GM19240 (cell line): ENCODE results near the gene GAB2.
A peak's percentile ranks its signal among the peaks of the same experiment; 100 is the strongest.
"Not testable (repeated sequence)": the region's sequence is repeated elsewhere in the genome, so short reads cannot be mapped to it uniquely, and the experiment has no call there.

Experiments
- DNase-seq: peaks from one replicate; pipeline ENCODE4 v3.0.0; 2011; ENCODE audit warnings: low spot score; ENCODE audit not compliant: insufficient read length

The GAB2 gene, protein sequence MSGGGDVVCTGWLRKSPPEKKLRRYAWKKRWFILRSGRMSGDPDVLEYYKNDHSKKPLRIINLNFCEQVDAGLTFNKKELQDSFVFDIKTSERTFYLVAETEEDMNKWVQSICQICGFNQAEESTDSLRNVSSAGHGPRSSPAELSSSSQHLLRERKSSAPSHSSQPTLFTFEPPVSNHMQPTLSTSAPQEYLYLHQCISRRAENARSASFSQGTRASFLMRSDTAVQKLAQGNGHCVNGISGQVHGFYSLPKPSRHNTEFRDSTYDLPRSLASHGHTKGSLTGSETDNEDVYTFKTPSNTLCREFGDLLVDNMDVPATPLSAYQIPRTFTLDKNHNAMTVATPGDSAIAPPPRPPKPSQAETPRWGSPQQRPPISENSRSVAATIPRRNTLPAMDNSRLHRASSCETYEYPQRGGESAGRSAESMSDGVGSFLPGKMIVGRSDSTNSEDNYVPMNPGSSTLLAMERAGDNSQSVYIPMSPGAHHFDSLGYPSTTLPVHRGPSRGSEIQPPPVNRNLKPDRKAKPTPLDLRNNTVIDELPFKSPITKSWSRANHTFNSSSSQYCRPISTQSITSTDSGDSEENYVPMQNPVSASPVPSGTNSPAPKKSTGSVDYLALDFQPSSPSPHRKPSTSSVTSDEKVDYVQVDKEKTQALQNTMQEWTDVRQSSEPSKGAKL

DNA sequence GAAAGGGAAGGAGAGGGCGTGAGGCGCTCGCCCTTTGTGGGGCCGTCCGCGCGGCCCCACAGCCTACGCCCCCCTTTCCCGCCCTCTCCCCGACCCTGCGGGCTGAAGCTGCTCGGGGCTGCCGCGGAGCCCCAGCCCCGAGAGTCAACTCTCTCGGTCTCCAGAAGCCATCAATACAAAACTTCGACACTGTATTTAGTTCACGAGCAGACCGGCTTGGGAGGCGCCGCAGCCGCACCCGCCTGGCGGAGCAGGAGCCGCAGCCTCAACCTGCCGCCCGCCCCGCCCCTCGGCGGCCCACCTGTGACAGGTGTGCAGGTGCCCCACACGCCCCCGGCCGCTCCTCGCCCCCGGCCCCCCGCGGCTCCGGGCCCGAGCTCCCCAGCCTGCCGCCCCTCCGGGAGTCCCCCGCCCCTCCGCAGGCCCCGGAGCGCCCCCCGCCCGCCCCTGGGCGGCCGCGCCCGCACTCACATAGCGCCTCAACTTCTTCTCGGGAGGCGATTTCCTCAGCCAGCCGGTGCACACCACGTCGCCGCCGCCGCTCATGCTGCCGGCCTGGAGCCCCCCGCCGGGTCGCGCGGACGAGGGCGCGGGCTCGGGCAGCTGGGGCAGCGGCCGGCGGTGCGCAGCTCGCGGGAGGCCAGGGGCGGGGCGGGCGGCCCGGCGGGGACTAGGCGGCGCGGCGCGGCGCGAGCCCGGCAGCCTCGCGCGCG lies at the start of gene GAB2:
TSS of gene GAB2 (minus strand) at position 646 of the 713 bp plus-strand sequence. CDS start at position 546, 100 bp downstream.
- DNase-seq = no peak

DNA sequence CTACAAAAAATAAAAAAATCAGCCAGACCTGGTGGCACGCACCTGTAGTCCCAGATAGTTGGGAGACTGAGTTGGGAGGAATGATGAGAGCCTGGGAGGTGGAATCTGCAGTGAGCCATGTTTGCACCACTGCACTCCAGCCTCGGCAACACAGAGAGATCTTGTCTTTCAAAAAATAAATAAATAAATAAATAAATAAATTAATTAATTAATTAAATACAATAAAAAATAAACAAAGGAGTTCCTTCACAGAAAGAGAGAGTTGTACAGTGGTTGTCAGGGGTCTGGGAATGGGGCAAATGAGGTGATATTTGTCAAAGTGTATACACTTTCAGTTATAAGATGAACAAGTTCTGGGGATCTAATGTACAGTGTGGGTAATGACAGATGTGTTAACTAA lies 49.8 kb upstream of the GAB2 start:
- DNase-seq = no peak

GRCh38 chr11:78465169-78465942 lies 47.7 kb upstream of the GAB2 start:
- peak; percentile 32 for DNase-seq

DNA sequence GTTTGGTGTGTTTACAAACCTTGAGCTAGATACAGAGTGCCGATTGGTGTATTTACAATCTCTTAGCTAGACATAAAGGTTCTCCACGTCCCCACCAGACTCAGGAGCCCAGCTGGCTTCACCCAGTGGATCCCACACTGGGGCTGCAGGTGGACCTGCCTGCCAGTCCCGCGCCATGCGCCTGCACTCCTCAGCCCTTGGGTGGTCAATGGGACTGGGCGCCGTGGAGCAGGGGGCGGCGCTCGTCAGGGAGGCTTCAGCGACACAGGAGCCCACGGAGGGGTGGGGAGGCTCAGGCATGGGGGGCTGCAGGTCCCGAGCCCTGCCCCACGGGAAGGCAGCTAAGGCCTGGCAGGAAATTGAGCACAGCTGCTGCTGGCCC lies 47.2 kb upstream of the GAB2 start:
- DNase-seq = not testable (repeated sequence)

GRCh38 chr11:78460471-78460870 lies 42.9 kb upstream of the GAB2 start:
- DNase-seq = no peak

DNA sequence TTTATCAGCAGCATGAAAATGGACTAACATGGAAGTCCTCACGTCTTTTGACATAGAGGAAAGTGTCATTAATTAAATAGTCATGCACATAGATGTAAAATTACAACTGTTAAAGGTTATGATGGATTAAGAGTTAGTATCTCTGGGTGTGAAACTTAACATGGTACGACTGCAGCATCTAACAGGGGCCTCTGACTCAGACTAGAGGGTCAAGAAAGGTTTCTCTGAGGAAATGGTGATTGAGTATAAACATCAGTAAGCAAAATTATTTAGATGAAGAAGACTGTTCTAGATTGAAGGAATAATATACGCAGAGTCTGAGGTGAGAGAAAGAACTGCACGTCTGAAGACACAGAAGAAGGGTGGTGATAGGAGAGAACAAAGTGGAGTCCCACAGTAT lies 42.1 kb upstream of the GAB2 start:
- no peak for DNase-seq

DNA sequence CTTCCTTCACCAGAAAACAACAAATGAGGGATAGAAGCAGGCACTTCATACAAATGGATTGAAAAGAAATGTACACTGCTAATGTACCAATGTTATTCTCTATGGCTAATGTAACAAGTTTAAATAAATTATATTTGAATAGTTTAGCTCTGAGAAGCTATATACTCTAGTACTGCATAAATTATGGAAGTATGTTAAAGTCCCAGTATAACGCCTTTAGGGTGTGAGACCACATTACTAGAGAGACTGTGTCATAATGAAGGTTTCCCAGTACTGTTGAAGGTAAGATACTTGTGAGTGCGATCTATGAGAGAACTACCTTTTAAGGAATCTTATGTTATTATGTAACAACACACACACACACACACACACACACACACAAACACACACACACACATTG lies 39.8 kb upstream of the GAB2 start:
- DNase-seq = no peak

DNA sequence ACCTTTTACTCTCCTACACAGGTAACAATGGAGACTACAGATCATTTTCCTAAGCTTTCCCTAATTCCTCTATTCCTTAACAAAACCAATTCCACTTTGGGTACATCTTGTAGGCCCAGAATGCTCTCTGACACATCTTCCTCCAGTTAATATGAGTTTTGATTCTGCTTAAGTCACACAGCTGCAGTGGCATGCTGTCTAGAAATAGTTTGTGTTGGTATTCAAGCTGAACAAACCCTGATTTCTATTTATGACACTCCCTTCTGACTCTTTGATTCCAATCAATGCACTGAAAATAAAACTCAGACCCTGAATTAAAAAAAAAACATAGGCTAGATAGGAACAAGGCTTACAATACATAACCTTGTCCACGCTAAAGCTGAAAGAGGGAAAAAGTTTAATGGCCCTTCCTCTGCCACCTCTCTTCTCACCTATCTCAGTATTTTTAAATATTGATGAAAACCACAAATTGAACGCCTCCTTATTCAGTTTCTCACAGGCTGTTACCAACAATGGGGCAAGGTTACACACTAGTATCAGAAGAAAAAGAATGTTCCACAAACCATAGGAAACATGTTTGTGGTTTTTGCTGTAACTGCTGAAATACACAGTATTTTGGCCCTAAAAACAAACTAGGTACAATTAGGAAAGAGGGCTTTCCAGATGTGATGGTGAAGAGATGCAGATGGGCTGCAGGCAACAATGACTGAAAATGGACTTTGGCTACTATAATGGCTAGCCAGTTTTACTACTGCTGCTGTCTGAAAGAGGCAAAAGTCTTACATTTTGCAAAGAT lies 35.7 kb upstream of the GAB2 start:
- DNase-seq = no peak

DNA sequence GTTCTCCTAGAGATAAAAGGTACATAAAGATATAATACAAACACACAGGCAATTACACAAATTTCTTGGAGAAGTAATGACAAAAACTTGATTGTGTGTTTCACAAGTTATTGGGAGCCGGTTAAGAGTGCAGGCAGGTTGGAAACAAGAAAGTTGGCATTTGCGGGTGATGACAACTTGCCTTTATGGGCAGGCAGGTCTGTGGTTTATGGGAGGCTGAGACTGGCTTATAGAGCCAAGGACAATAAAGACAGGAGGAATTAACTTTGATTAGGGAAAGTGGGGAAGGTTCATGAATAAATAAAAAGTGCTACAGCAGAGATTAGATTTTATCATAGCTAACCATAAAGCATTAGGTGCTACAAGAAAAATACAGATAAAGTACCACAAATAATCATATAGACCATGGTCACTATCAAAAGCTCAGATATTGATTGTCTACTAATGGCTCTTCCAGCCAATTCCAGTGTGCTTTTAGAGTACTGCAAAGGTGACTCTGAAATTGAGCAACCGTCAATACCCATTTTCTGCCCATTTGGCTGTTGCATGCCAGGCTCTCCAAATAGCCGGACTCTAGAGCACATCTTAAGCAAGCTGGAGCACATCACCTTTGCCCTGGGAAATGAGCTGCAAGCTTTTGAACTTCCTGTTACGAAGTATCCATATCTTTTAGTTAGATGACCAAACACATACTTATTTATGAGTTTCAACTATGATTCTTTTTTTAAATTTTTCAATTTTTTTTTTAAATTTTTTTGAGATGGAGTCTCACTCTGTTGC lies 33.9 kb upstream of the GAB2 start:
- DNase-seq = no peak

DNA sequence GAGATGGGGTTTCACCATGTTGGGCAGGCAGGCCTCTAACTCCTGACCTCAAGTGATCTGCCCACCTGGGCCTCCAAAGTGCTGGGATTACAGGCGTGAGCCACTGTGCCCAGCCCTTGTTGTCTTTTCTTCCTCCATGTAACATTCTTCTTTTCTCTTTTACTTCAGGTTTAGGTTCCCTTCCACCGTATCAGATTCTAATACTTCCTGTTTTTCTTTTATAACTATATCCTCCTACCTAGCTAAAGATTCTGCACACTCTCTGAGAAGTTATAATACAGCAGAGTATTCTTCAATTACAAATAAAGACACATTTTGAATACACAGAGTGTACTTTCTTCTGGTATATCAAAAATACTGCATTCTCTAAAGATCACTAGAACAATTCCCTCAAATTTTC lies 33.2 kb upstream of the GAB2 start:
- DNase-seq = no peak

GRCh38 chr11:78449866-78450265 lies 32.2 kb upstream of the GAB2 start:
- DNase-seq = no peak

DNA sequence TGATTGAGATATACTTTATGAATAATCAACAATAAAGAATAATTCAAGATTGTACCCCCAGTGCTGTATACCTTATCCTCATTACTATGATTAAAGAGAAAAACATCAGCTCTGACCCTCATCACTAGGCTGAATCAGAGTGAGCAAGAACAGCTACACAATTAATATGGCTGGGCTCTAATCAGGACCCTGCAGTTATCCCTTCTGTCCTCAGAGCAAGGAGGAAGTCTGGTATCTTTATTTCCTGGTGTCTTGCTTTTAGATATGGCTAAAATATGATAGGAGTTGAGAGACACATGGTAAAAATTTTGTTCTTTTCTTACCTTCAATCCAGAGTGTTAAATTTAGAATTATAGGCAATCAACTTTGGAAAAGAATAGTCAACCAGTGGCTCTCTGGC lies 28.6 kb upstream of the GAB2 start:
- DNase-seq = no peak

DNA sequence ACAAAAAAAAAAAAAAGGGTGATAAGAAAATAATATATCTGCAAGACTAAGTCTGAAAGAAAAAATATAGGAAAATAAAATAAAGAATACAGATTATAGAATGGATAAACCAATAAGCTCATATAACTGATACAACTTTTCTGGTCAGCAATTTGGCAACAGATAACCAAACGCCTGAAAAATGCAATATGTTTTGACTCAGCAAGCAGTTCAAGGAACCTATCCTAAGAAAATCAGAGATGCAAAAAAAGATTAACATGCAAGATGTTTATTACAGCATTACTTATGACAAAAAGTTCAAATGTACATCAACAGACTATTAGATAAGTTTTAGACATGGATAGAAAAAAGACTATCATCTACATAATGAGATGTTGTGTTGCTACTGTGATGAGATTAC lies 27.1 kb upstream of the GAB2 start:
- no peak for DNase-seq

DNA sequence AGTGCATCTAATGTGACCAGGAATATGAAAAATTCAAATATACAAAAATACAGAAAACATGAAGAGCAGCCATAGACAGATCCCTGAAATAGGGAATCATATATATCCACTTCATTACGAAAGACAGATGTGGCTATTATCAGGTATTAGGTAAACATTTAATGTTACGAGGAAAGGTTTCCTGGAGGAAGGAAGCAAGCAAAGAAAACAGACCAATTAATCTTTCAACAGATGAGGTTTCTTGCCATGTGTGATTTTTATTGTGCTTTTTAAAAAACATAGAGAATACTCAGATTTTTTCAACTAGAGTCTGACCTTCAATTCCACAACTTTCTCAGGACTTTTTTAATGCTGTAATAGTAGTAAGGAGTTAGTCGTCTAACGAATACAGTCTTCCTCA lies 24.3 kb upstream of the GAB2 start:
- DNase-seq = no peak

DNA sequence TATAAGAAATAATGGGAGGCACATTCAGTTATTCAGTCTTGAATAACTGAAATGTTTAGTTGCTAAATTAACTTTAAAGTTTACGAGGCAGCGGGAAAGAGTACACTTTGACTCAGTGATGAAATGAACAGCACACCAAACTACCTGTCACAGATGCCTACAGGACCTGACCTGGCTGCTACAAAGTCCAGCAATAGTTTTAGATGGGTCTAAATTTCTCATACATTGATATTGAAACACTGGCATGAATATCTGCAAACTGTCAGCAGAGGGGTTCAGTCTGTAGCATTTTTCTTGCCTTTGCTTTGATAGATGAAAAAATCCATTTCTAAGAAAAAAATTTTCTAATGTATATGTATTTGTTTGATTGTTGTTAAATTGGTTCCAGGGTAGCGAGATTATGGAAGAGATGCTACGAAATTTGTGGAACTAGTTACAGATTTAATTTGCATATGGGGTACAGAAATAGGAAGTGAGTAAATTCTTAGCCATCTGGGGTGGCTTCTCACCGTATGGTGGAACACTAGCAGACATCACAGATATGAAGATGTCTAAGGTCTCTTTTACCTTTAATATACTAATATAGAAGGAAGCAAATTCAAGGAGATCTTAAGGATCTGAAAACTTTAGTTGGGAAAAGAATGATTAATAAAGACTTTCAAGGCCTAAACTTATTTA lies 20.8 kb upstream of the GAB2 start:
- DNase-seq = no peak

DNA sequence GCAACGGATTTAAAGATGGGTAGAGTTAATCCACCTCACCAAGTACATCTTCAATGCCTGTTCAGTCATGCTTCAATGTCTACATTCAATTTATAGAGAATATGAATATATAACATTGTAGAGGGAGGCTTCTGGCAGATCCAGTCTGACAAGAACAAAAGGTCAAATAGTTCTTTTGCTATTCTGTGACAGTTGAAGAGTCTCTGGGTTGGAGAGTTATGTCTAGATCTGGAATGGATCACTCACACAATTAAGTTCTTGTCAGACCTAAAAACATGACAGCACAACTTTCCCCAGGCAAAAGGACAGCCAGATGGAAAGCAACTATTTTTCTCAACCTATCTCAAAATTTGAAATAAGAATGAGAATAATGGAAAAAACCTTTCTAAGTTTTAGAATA lies 15.3 kb upstream of the GAB2 start:
- DNase-seq = no peak

DNA sequence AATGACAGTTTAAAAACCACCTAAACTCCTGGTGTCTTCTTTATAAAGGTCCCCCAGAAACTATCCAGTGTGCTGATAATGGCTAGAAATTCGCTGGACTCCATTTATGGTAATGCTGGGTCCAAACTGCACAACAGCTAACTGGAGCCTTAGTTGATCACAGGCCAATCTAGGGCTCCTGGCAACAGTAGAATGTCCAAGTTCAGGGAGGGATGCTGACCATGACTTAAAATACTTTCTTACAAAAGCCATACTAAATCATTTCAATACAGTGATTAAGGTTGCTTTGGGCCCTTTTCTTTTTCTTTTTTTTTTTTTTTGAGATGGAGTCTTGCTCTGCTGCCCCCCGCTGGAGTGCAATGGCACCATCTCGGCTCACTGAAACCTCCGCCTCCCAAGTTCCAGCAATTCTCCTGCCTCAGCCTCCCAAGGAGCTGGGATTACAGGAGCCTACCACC lies 14.5 kb upstream of the GAB2 start:
- no peak for DNase-seq

DNA sequence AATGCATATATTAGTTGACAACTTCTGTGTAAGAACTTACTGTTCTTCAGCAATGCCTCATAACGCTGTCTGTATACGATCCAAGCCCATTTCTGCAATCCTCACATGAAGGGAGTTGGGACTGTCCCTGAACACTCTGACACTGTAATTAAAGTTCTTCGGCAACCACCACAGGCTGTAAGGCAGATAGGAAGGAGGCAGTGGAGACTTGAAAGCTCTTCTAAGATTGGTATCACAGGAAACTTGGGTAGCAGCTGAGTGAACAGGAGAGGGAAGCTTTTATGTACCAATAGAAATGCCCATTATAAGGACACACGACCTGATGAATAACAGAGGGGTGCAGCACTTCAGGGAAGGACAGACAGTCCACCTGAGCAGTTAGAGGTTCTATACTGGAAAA lies 12.0 kb upstream of the GAB2 start:
- DNase-seq = no peak

DNA sequence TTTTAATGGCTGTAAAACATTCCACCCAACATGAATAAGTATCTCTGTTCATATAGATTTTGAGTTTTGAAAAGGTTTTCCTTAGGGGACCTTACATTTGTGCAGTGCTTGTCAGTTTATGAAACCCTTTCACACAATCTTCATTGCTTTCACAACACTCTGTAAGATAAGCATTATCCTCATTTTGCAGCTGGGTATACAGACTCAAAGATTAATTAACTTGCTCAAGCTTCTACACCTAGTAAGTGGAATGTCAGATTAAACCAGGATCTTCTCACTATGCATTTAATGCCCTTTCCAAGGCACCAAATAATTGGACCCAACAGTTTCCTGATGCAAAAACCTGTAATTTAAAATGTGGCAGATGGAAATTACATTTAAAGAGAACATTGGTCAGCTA lies 11.6 kb upstream of the GAB2 start:
- DNase-seq = no peak
